Measurements from ENCODE around the gene USP22.

The USP22 gene

GRCh38 chr17:21018894-21019293 is 23.9 kb downstream of the USP22 start:
- H3K27ac ChIP-seq (ENCODE audit: low read length) = peak overlapping the region; percentile 46
- peaks cover 33% of the 10 kb centered on the region for H3K4me1 ChIP-seq (ENCODE audit: control insufficient read depth, insufficient read depth, low read length)

GRCh38 chr17:21017861-21018260 is 24.9 kb downstream of the USP22 start:
- no peaks in the 10 kb centered on the region for H3K9me3 ChIP-seq (ENCODE audit: control insufficient read depth in 2 of 2, low read length in 2 of 2)
- H3K27ac ChIP-seq (ENCODE audit: low read length) = no peak overlapping the region
- peaks cover 74 to 75% of the 10 kb centered on the region in 2 donors for H3K36me3 ChIP-seq (ENCODE audit: control insufficient read depth in 2 of 2, insufficient read depth in 2 of 2, low read length in 2 of 2)
- H3K4me1 ChIP-seq (ENCODE audit: control insufficient read depth, insufficient read depth, low read length) = peaks cover 27% of the 10 kb centered on the region
- H3K9ac ChIP-seq (ENCODE audit: low read length in 2 of 2) = no peak overlapping the region
- H3K27me3 ChIP-seq (ENCODE audit: control insufficient read depth in 1 of 2, insufficient read depth in 2 of 2, low read length in 2 of 2) = no peaks in the 10 kb centered on the region
- no peak overlapping the region for H3K4me3 ChIP-seq (ENCODE audit: low read length in 2 of 2)

More at GRCh38 chr17:21018894-21019293, 23.9 kb downstream of the USP22 start:
- peaks cover 68 to 70% of the 10 kb centered on the region in 2 donors for H3K36me3 ChIP-seq (ENCODE audit: control insufficient read depth in 2 of 2, insufficient read depth in 2 of 2, low read length in 2 of 2)
- no peak overlapping the region for H3K9ac ChIP-seq (ENCODE audit: low read length in 2 of 2)
- H3K9me3 ChIP-seq (ENCODE audit: control insufficient read depth in 2 of 2, low read length in 2 of 2) = no peaks in the 10 kb centered on the region
- peak overlapping the region in 1 of 2 donors; percentile 22 for H3K4me3 ChIP-seq (ENCODE audit: low read length in 2 of 2)
- H3K27me3 ChIP-seq (ENCODE audit: control insufficient read depth in 1 of 2, insufficient read depth in 2 of 2, low read length in 2 of 2) = no peaks in the 10 kb centered on the region

GRCh38 chr17:21017256-21017655 is 25.6 kb downstream of the USP22 start:
- peaks cover 80 to 81% of the 10 kb centered on the region in 2 donors for H3K36me3 ChIP-seq (ENCODE audit: control insufficient read depth in 2 of 2, insufficient read depth in 2 of 2, low read length in 2 of 2)
- H3K27ac ChIP-seq (ENCODE audit: low read length) = no peak overlapping the region
- H3K4me1 ChIP-seq (ENCODE audit: control insufficient read depth, insufficient read depth, low read length) = peaks cover 29% of the 10 kb centered on the region

GRCh38 chr17:21016826-21017225 is 26.0 kb downstream of the USP22 start:
- Histone ChIP-seq H3K9me3 (ENCODE audit: control insufficient read depth in 2 of 2, low read length in 2 of 2) (no peaks in the 10 kb centered on the region), H3K36me3 (ENCODE audit: control insufficient read depth in 2 of 2, insufficient read depth in 2 of 2, low read length in 2 of 2) (peaks cover 83 to 85% of the 10 kb centered on the region in 2 donors), H3K4me1 (ENCODE audit: control insufficient read depth, insufficient read depth, low read length) (peaks cover 29% of the 10 kb centered on the region), H3K27me3 (ENCODE audit: control insufficient read depth in 1 of 2, insufficient read depth in 2 of 2, low read length in 2 of 2) (no peaks in the 10 kb centered on the region), H3K27ac (ENCODE audit: low read length) (no peak overlapping the region), H3K9ac (ENCODE audit: low read length in 2 of 2) (no peak overlapping the region), H3K4me3 (ENCODE audit: low read length in 2 of 2) (no peak overlapping the region)

More at GRCh38 chr17:21017256-21017655, 25.6 kb downstream of the USP22 start:
- Histone ChIP-seq H3K27me3 (ENCODE audit: control insufficient read depth in 1 of 2, insufficient read depth in 2 of 2, low read length in 2 of 2) (no peaks in the 10 kb centered on the region), H3K4me3 (ENCODE audit: low read length in 2 of 2) (no peak overlapping the region), H3K9ac (ENCODE audit: low read length in 2 of 2) (no peak overlapping the region), H3K9me3 (ENCODE audit: control insufficient read depth in 2 of 2, low read length in 2 of 2) (no peaks in the 10 kb centered on the region)

GRCh38 chr17:21015564-21015963 is 27.2 kb downstream of the USP22 start:
- H3K4me1 ChIP-seq (ENCODE audit: control insufficient read depth, insufficient read depth, low read length) = peaks cover 21% of the 10 kb centered on the region
- H3K27me3 ChIP-seq (ENCODE audit: control insufficient read depth in 1 of 2, insufficient read depth in 2 of 2, low read length in 2 of 2) = no peaks in the 10 kb centered on the region
- H3K27ac ChIP-seq (ENCODE audit: low read length) = no peak overlapping the region
- H3K4me3 ChIP-seq (ENCODE audit: low read length in 2 of 2) = no peak overlapping the region
- no peaks in the 10 kb centered on the region for H3K9me3 ChIP-seq (ENCODE audit: control insufficient read depth in 2 of 2, low read length in 2 of 2)
- H3K36me3 ChIP-seq (ENCODE audit: control insufficient read depth in 2 of 2, insufficient read depth in 2 of 2, low read length in 2 of 2) = peaks cover 85 to 91% of the 10 kb centered on the region in 2 donors
- H3K9ac ChIP-seq (ENCODE audit: low read length in 2 of 2) = no peak overlapping the region

- no peaks in the 10 kb centered on the region for H3K27me3 ChIP-seq (ENCODE audit: control insufficient read depth in 1 of 2, insufficient read depth in 2 of 2, low read length in 2 of 2)
Measured at GRCh38 chr17:21014498-21014897, 28.3 kb downstream of the USP22 start.

GRCh38 chr17:21013983-21014382 is 28.8 kb downstream of the USP22 start:
- Histone ChIP-seq H3K27ac (ENCODE audit: low read length) (no peak overlapping the region), H3K36me3 (ENCODE audit: control insufficient read depth in 2 of 2, insufficient read depth in 2 of 2, low read length in 2 of 2) (peaks cover 84 to 88% of the 10 kb centered on the region in 2 donors), H3K9ac (ENCODE audit: low read length in 2 of 2) (no peak overlapping the region), H3K27me3 (ENCODE audit: control insufficient read depth in 1 of 2, insufficient read depth in 2 of 2, low read length in 2 of 2) (no peaks in the 10 kb centered on the region), H3K9me3 (ENCODE audit: control insufficient read depth in 2 of 2, low read length in 2 of 2) (no peaks in the 10 kb centered on the region), H3K4me3 (ENCODE audit: low read length in 2 of 2) (no peak overlapping the region), H3K4me1 (ENCODE audit: control insufficient read depth, insufficient read depth, low read length) (peaks cover 9% of the 10 kb centered on the region)

More at GRCh38 chr17:21014498-21014897, 28.3 kb downstream of the USP22 start:
- Histone ChIP-seq H3K9me3 (ENCODE audit: control insufficient read depth in 2 of 2, low read length in 2 of 2) (no peaks in the 10 kb centered on the region), H3K4me3 (ENCODE audit: low read length in 2 of 2) (no peak overlapping the region), H3K27ac (ENCODE audit: low read length) (no peak overlapping the region), H3K36me3 (ENCODE audit: control insufficient read depth in 2 of 2, insufficient read depth in 2 of 2, low read length in 2 of 2) (peaks cover 84 to 87% of the 10 kb centered on the region in 2 donors), H3K9ac (ENCODE audit: low read length in 2 of 2) (no peak overlapping the region), H3K4me1 (ENCODE audit: control insufficient read depth, insufficient read depth, low read length) (peaks cover 15% of the 10 kb centered on the region)

- Histone ChIP-seq H3K36me3 (ENCODE audit: control insufficient read depth in 2 of 2, insufficient read depth in 2 of 2, low read length in 2 of 2) (peaks cover 81 to 86% of the 10 kb centered on the region in 2 donors), H3K27ac (ENCODE audit: low read length) (peak overlapping the region; percentile 31), H3K4me3 (ENCODE audit: low read length in 2 of 2) (no peak overlapping the region)
Measured at GRCh38 chr17:21012736-21013135, 30.1 kb downstream of the USP22 start.

GRCh38 chr17:21010705-21011596 is 31.9 kb downstream of the USP22 start:
- no peak overlapping the region for H3K4me3 ChIP-seq (ENCODE audit: low read length in 2 of 2)
- H3K9ac ChIP-seq (ENCODE audit: low read length in 2 of 2) = no peak overlapping the region
- H3K36me3 ChIP-seq (ENCODE audit: control insufficient read depth in 2 of 2, insufficient read depth in 2 of 2, low read length in 2 of 2) = peaks cover 81 to 84% of the 10 kb centered on the region in 2 donors
- no peak overlapping the region for H3K27ac ChIP-seq (ENCODE audit: low read length)
- peaks cover 2% of the 10 kb centered on the region for H3K4me1 ChIP-seq (ENCODE audit: control insufficient read depth, insufficient read depth, low read length)
- H3K9me3 ChIP-seq (ENCODE audit: control insufficient read depth in 2 of 2, low read length in 2 of 2) = no peaks in the 10 kb centered on the region
- no peaks in the 10 kb centered on the region for H3K27me3 ChIP-seq (ENCODE audit: control insufficient read depth in 1 of 2, insufficient read depth in 2 of 2, low read length in 2 of 2)

More at GRCh38 chr17:21012736-21013135, 30.1 kb downstream of the USP22 start:
- Histone ChIP-seq H3K9me3 (ENCODE audit: control insufficient read depth in 2 of 2, low read length in 2 of 2) (no peaks in the 10 kb centered on the region), H3K9ac (ENCODE audit: low read length in 2 of 2) (no peak overlapping the region), H3K4me1 (ENCODE audit: control insufficient read depth, insufficient read depth, low read length) (peaks cover 2% of the 10 kb centered on the region), H3K27me3 (ENCODE audit: control insufficient read depth in 1 of 2, insufficient read depth in 2 of 2, low read length in 2 of 2) (no peaks in the 10 kb centered on the region)

GRCh38 chr17:21008992-21009671 is 33.7 kb downstream of the USP22 start:
- peaks cover 2% of the 10 kb centered on the region for H3K4me1 ChIP-seq (ENCODE audit: control insufficient read depth, insufficient read depth, low read length)
- H3K27ac ChIP-seq (ENCODE audit: low read length) = no peak overlapping the region
- no peaks in the 10 kb centered on the region for H3K9me3 ChIP-seq (ENCODE audit: control insufficient read depth in 2 of 2, low read length in 2 of 2)
- H3K36me3 ChIP-seq (ENCODE audit: control insufficient read depth in 2 of 2, insufficient read depth in 2 of 2, low read length in 2 of 2) = peaks cover 81 to 84% of the 10 kb centered on the region in 2 donors
- no peaks in the 10 kb centered on the region for H3K27me3 ChIP-seq (ENCODE audit: control insufficient read depth in 1 of 2, insufficient read depth in 2 of 2, low read length in 2 of 2)
- no peak overlapping the region for H3K9ac ChIP-seq (ENCODE audit: low read length in 2 of 2)
- H3K4me3 ChIP-seq (ENCODE audit: low read length in 2 of 2) = no peak overlapping the region
